HEK293 (cell line): ENCODE measurements around the gene NUDT8.

ENCODE experiments used
- CTCF ChIP-seq: fragments of 450-650 bp; formaldehyde crosslinking; IDR thresholded peaks from 2 replicates; pipeline ENCODE4 v1.5.1; 2016; ENCODE audit warnings: missing biosample characterization, missing genetic modification characterization
- KLF7 ChIP-seq: fragments of 450-650 bp; formaldehyde crosslinking; IDR thresholded peaks from 2 replicates; pipeline ENCODE4 v1.5.1; 2016; ENCODE audit warnings: missing biosample characterization, missing genetic modification characterization, borderline replicate concordance

- TF ChIP-seq CTCF (tag by site-specific recombination) (no peak), KLF7 (no peak)
Measured at GRCh38 chr11:67671211-67671520, 41.4 kb upstream of the NUDT8 start.
